PC-3 (cell line): Measurements from ENCODE around the gene MRM1. TPM values are rescaled to one million over a fixed set of nuclear protein-coding genes. Genes with fewer than 3 reads are reported as not detected.

Source experiments
- ATAC-seq: fragments of 200-7000 bp; cut with Tn5 transposase; 2 replicates; pipeline ENCODE4 v1.9.1; 2020; ENCODE audit warnings: mild to moderate bottlenecking, moderate library complexity
- BruUV-seq: library from RNA; stranded (reverse); fragments of 400-500 nt; replicated peaks from 2 replicates; lab custom pipeline; 2021; lab: Mats Ljungman, UMichigan
- CTCF ChIA-PET: fragments of 300-600 bp; sonication (Branson Sonifier 250); formaldehyde crosslinking; loops from one replicate; lab custom pipeline; 2022; ENCODE audit warnings: antibody characterized with exemption; lab: Charles Lee
- POLR2A ChIA-PET: fragments of 300-600 bp; sonication (Branson Sonifier 250); formaldehyde crosslinking; loops from one replicate; lab custom pipeline; 2022; ENCODE audit warnings: antibody characterized with exemption; ENCODE audit not compliant: unreplicated experiment; lab: Charles Lee
- DNase-seq: peaks from one replicate; pipeline ENCODE4 v3.0.0-alpha.2; 2015
- H2AFZ ChIP-seq: fragments of 300-600 bp; sonication (generic); 2 replicates; pipeline ENCODE4 v1.6.0; 2016; ENCODE audit warnings: antibody characterized with exemption, low read length
- H3F3A ChIP-seq: fragments of 300-600 bp; sonication (generic); one replicate; pipeline ENCODE4 v1.6.0; 2017; ENCODE audit warnings: antibody characterized with exemption, low read length, control low read depth, mild to moderate bottlenecking; ENCODE audit not compliant: unreplicated experiment
- H3K27ac ChIP-seq: fragments of 300-600 bp; sonication (generic); 2 replicates; pipeline ENCODE4 v1.5.1; 2016; ENCODE audit warnings: mild to moderate bottlenecking, low read length
- H3K27me3 ChIP-seq: fragments of 300-600 bp; sonication (generic); 2 replicates; pipeline ENCODE4 v1.6.1; 2016; ENCODE audit warnings: low read length, mixed read lengths
- H3K36me3 ChIP-seq: fragments of 300-600 bp; sonication (generic); 2 replicates; pipeline ENCODE4 v1.6.1; 2016; ENCODE audit warnings: low read depth, mixed run types, low read length, mixed read lengths
- H3K4me1 ChIP-seq: fragments of 300-600 bp; sonication (generic); 2 replicates; pipeline ENCODE4 v1.5.1; 2016; ENCODE audit warnings: low read length; ENCODE audit not compliant: insufficient read depth
- H3K4me2 ChIP-seq: fragments of 300-600 bp; sonication (generic); 2 replicates; pipeline ENCODE4 v1.6.0; 2016; ENCODE audit warnings: low read length
- H3K4me3 ChIP-seq: fragments of 300-600 bp; sonication (generic); 2 replicates; pipeline ENCODE4 v1.5.1; 2016; ENCODE audit warnings: mild to moderate bottlenecking, low read length, mixed read lengths
- H3K79me2 ChIP-seq: fragments of 300-600 bp; sonication (generic); 2 replicates; pipeline ENCODE4 v1.6.1; 2017; ENCODE audit warnings: low read length, mixed read lengths
- H3K9ac ChIP-seq: fragments of 300-600 bp; sonication (generic); 2 replicates; pipeline ENCODE4 v1.6.0; 2016; ENCODE audit warnings: mild to moderate bottlenecking, low read length
- H3K9me2 ChIP-seq: fragments of 300-600 bp; sonication (generic); replicated peaks from 2 replicates; pipeline ENCODE4 v1.6.1; 2016; ENCODE audit warnings: mixed run types, low read length, mixed read lengths
- H3K9me3 ChIP-seq: fragments of 300-600 bp; sonication (generic); 2 replicates; pipeline ENCODE4 v1.6.1; 2016; ENCODE audit warnings: low read length, mixed read lengths
- H4K20me1 ChIP-seq: fragments of 300-600 bp; sonication (generic); 2 replicates; pipeline ENCODE4 v1.6.1; 2016; ENCODE audit warnings: low read length, mixed read lengths
- CTCF ChIP-seq: fragments of 300-600 bp; sonication (generic); conservative IDR thresholded peaks from 2 replicates; pipeline ENCODE4 v1.5.1; 2017; ENCODE audit warnings: antibody characterized with exemption, low read depth, mild to moderate bottlenecking, low read length
- EZH2 ChIP-seq: fragments of 300-600 bp; sonication (generic); IDR thresholded peaks from one replicate; pipeline ENCODE4 v1.6.1; 2017; ENCODE audit warnings: antibody characterized with exemption, mild to moderate bottlenecking, low read length; ENCODE audit not compliant: unreplicated experiment
- EZH2phosphoT487 ChIP-seq: fragments of 300-600 bp; sonication (generic); IDR thresholded peaks from 2 replicates; pipeline ENCODE4 v1.6.1; 2018; ENCODE audit warnings: mild to moderate bottlenecking, antibody characterized with exemption, low read length, borderline replicate concordance
- intact Hi-C: fragments of 100-400 bp; cut with micrococcal nuclease; formaldehyde crosslinking; loops from 2 replicates; pipeline ENCODE4 v1.9.0; 2023
- total RNA-seq: library from RNA; depleted of rRNA; stranded (reverse); fragments of >200 nt; gene quantifications from 2 replicates; pipeline ENCODE4 v1.2.3, GENCODE V29; 2014

Gene MRM1
- total RNA-seq, 1 experiment from 2014 or later = 9.2 TPM

- no peaks in the 10 kb centered on the region for H3K27me3 ChIP-seq
- H3F3A ChIP-seq = no peaks in the 10 kb centered on the region
- no peaks in the 10 kb centered on the region for H3K9me2 ChIP-seq
- intact Hi-C loops = no loop called here
- H3K36me3 ChIP-seq = no peaks in the 10 kb centered on the region
- no peak overlapping the region for H3K27ac ChIP-seq
- H2AFZ ChIP-seq = peak overlapping the region; percentile 78
- peaks cover 6% of the 10 kb centered on the region for H3K4me1 ChIP-seq
- BruUV-seq = TSS peak; percentile 93
- H3K9me3 ChIP-seq = no peaks in the 10 kb centered on the region
- no peak for ATAC-seq
- peak overlapping the region; percentile 98 for H3K9ac ChIP-seq
- TF ChIP-seq EZH2phosphoT487 (no peak), CTCF (no peak), EZH2 (no peak)
- peak overlapping the region; percentile 99 for H3K4me2 ChIP-seq
- peaks cover 37% of the 10 kb centered on the region for H3K79me2 ChIP-seq
- peak overlapping the region; percentile 80; the same call in 1 of the 2 replicates for H3K4me3 ChIP-seq
- POLR2A ChIA-PET = no interaction called here
- DNase-seq = no peak
- H4K20me1 ChIP-seq = no peaks in the 10 kb centered on the region
- CTCF ChIA-PET = no interaction called here
Measured at GRCh38 chr17:36600936-36601302, 464 bp upstream of the MRM1 start.

DNA sequence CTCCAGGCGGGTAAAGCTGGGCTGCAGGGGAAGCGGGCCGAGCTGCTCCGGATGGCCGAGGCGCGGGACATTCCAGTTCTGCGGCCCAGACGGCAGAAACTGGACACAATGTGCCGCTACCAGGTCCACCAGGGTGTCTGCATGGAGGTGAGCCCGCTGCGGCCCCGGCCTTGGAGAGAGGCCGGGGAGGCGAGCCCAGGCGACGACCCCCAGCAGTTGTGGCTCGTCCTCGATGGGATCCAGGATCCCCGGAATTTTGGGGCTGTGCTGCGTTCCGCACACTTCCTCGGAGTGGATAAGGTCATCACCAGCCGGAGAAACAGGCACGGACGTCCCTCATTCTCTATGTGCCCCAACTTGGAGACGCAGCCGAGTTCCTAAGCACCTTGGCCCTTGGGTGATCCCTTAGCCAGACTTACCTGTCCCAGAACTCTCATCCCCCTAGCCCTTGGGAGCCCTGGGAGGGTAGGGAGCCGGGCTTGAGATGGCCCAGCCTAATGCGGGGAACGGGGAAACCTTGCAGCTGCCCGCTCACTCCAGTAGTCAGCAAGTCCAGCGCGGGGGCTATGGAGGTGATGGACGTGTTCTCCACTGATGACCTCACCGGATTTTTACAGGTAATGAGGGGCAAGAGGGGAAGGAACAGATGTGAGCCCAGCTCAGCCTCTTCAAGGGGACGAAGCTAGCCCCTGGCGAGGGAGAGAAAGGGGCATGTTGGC lies 806 bp downstream of the MRM1 start:
- peak; percentile 3 for DNase-seq
- CTCF ChIA-PET = no interaction called here
- BruUV-seq = no TSS peak

More for the DNA sequence above, 806 bp downstream of the MRM1 start:
- POLR2A ChIA-PET = interaction anchor here (0.6 to 0.7 kb wide), 2 partner anchors 16 to 579 kb away, joined by 3 to 4 read pairs; no protein-coding TSS in a partner anchor
- peak overlapping the region; percentile 78 for H2AFZ ChIP-seq
- peak overlapping the region; percentile 68 for H3K27ac ChIP-seq
- no peaks in the 10 kb centered on the region for H4K20me1 ChIP-seq
- H3K27me3 ChIP-seq = no peaks in the 10 kb centered on the region
- H3K4me2 ChIP-seq = peak overlapping the region; percentile 99
- TF ChIP-seq CTCF (no peak), EZH2 (no peak), EZH2phosphoT487 (no peak)
- peaks cover 39% of the 10 kb centered on the region for H3K79me2 ChIP-seq
- no peaks in the 10 kb centered on the region for H3K36me3 ChIP-seq
- no peaks in the 10 kb centered on the region for H3F3A ChIP-seq
- intact Hi-C loops = no loop called here
- H3K9me3 ChIP-seq = no peaks in the 10 kb centered on the region
- peak overlapping the region; percentile 80 for H3K4me3 ChIP-seq
- H3K9ac ChIP-seq = peak overlapping the region; percentile 98
- peaks cover 6% of the 10 kb centered on the region for H3K4me1 ChIP-seq
- ATAC-seq = peak; percentile 39
- H3K9me2 ChIP-seq = no peaks in the 10 kb centered on the region
